ENCODE measurements around the gene ATP9A.

Gene ATP9A

DNA sequence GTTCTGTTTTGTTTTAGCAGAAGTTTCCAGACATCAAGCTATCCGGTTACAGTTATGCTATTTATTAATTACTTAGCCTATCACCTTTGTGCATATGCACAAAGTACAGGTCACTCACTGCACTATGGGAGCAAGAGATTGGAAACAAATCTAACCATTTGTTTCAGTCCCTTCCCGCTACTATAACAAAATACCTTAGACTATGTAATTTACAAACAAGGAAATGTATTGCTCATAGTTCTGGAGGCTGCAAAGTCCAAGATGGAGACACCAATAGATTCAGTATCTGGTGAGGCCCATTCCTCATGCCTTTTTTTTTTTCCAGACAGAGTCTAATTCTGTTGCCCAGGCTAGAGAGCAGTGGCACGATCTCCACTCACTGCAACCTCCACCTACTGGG, 35.1 kb downstream of the ATP9A start:
- Histone ChIP-seq H3K4me3 (ENCODE audit: low read depth, low read length) (no peak overlapping the region), H3K36me3 (no peaks in the 10 kb centered on the region), H3K9me3 (no peaks in the 10 kb centered on the region), H3K27me3 (no peaks in the 10 kb centered on the region), H3K4me1 (no peaks in the 10 kb centered on the region)
- no peak for DNase-seq
- TF ChIP-seq, protein P1, sequence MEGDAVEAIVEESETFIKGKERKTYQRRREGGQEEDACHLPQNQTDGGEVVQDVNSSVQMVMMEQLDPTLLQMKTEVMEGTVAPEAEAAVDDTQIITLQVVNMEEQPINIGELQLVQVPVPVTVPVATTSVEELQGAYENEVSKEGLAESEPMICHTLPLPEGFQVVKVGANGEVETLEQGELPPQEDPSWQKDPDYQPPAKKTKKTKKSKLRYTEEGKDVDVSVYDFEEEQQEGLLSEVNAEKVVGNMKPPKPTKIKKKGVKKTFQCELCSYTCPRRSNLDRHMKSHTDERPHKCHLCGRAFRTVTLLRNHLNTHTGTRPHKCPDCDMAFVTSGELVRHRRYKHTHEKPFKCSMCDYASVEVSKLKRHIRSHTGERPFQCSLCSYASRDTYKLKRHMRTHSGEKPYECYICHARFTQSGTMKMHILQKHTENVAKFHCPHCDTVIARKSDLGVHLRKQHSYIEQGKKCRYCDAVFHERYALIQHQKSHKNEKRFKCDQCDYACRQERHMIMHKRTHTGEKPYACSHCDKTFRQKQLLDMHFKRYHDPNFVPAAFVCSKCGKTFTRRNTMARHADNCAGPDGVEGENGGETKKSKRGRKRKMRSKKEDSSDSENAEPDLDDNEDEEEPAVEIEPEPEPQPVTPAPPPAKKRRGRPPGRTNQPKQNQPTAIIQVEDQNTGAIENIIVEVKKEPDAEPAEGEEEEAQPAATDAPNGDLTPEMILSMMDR (IDR thresholded peaks at IDR 0.05; ENCODE audit: low read depth, low read length): no peak

DNA sequence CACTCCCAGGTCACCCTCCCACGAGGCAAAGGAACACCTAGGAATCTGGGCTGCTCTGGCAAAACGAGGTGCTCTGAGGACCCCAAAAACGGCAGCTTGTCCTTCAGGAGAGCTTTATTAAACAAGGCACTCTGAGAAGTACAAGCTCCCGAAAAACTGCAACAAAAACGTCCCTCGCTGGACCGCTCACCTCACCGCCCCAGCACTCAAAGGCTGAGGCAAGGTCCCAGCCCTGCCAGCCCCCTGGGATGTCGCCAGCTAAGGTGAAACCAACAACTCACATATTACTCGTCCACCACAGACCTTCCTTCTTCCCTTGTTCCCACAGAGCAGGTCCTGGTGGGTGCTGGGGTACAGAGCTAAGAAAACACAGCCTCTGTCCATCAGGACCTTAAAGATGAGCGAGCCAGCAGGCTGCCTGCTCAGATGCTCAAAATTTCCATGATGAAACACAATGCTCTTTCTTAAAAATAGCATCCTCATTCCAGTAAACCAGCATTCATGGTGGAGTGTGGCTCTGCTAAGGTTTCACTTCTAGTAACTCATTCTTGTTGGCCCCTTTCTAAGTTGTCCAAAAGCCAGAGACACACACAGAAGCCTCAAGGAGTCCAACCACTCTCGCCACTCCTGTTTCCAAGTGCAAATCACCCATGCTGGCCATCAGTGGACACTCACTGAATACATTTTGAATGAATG, 35.9 kb downstream of the ATP9A start:
- TF ChIP-seq, protein P1 (IDR thresholded peaks at IDR 0.05; ENCODE audit: low read depth, low read length): no peak
- H3K27me3 ChIP-seq: no peaks in the 10 kb centered on the region
- no peaks in the 10 kb centered on the region for H3K4me1 ChIP-seq
- DNase-seq: no peak
- H3K9me3 ChIP-seq: no peaks in the 10 kb centered on the region
- no peak overlapping the region for H3K4me3 ChIP-seq (ENCODE audit: low read depth, low read length)
- H3K36me3 ChIP-seq: no peaks in the 10 kb centered on the region

DNA sequence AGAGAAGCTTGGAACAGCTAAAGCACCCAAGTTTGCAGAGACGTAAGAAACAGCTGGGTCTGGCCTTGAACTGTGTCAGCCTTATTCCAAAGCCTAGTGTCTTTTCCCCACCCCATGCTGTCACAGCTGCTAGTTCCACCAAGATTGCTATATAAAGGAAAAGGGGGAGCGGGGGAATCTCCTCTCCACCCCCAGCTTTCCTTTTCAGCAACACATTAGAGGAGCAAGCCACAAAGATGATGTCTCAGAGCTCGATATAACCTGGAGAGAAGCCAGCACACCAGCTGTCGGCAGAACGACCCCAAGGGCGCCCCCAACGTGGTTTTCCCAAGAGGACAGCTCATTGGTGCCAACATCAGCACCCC, 36.5 kb downstream of the ATP9A start:
- no peaks in the 10 kb centered on the region for H3K36me3 ChIP-seq
- no peak overlapping the region for H3K4me3 ChIP-seq (ENCODE audit: low read depth, low read length)
- no peaks in the 10 kb centered on the region for H3K4me1 ChIP-seq
- TF ChIP-seq, protein P1 (IDR thresholded peaks at IDR 0.05; ENCODE audit: low read depth, low read length): no peak
- no peaks in the 10 kb centered on the region for H3K9me3 ChIP-seq
- no peak for DNase-seq
- no peaks in the 10 kb centered on the region for H3K27me3 ChIP-seq

DNA sequence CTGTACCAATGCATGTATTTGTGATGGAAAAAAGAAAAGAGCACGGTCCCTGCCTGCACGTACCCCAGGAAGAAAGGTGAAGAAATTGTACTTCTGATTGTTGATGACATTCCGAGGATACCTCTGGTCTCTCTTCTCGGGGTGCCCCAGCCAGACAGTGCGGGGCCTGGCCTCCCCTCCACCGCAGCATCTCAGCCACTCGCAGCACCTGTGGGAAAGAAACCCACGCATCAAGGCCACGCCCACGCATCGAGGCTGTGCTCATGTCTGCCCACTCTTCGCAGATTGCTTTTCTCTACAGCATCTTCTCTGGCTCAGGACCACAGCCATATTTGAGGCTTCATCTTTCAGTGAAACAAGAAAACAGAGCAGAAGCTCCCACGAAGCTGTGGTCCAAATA, 38.4 kb downstream of the ATP9A start:
- Histone ChIP-seq H3K27me3 (no peaks in the 10 kb centered on the region), H3K9me3 (no peaks in the 10 kb centered on the region), H3K36me3 (no peaks in the 10 kb centered on the region), H3K4me3 (ENCODE audit: low read depth, low read length) (no peak overlapping the region), H3K4me1 (no peaks in the 10 kb centered on the region)
- no peak for DNase-seq
- TF ChIP-seq, protein P1 (IDR thresholded peaks at IDR 0.05; ENCODE audit: low read depth, low read length): no peak

DNA sequence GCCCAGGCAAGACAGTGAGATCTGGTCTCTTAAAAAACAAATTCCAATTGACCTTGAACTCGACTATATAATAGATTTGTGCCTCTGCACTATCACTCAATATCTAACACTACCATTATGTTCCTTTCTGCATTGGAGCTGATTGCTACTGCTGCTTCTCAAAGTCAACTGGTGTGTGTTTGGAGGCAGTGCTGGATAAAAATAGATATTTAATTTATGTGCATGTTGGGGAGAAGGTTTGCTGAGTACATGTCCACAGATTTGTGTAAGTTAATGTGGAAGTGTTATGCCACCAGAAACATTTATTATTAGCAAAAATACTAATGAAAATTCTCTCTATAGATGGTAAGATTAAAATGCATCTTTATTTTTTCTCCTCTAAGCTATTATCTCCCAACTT, 39.5 kb downstream of the ATP9A start:
- no peaks in the 10 kb centered on the region for H3K9me3 ChIP-seq
- no peak overlapping the region for H3K4me3 ChIP-seq (ENCODE audit: low read depth, low read length)
- no peaks in the 10 kb centered on the region for H3K36me3 ChIP-seq
- no peaks in the 10 kb centered on the region for H3K27me3 ChIP-seq
- H3K4me1 ChIP-seq: no peaks in the 10 kb centered on the region
- no peak for DNase-seq
- TF ChIP-seq, protein P1 (IDR thresholded peaks at IDR 0.05; ENCODE audit: low read depth, low read length): no peak

DNA sequence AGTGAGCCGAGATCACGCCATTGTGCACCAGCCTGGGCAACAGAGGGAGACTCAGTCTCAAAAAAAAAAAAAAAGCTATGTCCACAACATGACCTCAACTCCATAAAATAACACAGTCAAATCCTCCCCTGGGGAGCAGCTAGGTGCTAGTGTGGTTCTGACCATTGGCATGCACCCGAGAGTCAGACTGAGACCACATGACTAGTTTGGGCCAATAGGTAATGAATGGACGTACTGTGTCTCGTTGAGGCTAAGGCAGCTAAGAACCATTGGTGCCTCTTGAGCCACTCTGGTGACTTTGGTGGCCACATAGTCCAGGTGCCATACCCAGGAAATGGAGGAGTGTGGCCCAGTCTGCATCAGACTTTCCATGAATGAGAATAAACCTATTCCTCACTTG, 40.3 kb downstream of the ATP9A start:
- TF ChIP-seq, protein P1 (IDR thresholded peaks at IDR 0.05; ENCODE audit: low read depth, low read length): no peak
- Histone ChIP-seq H3K36me3 (no peaks in the 10 kb centered on the region), H3K27me3 (no peaks in the 10 kb centered on the region), H3K4me1 (no peaks in the 10 kb centered on the region), H3K9me3 (no peaks in the 10 kb centered on the region), H3K4me3 (ENCODE audit: low read depth, low read length) (no peak overlapping the region)
- no peak for DNase-seq

Measured in BE2C (cell line).